K562 (cell line): ENCODE results near the gene XPNPEP3.
"Not testable (repeated sequence)": the region's sequence is repeated elsewhere in the genome, so short reads cannot be mapped to it uniquely, and the experiment has no call there.

Experiments used
- XRCC5 ChIP-seq: fragments of 200-400 bp; formaldehyde crosslinking; IDR thresholded peaks from 2 replicates; pipeline ENCODE4 v1.6.1; 2017; ENCODE audit warnings: low read depth, mild to moderate bottlenecking, low read length
- ZNF778 ChIP-seq: fragments of 450-650 bp; formaldehyde crosslinking; IDR thresholded peaks from 2 replicates; pipeline ENCODE4 v1.4.0; 2020; ENCODE audit warnings: mild to moderate bottlenecking, moderate library complexity

- TF ChIP-seq ZNF778 (CRISPR knock-in tag); XRCC5: not testable (repeated sequence)
These were observed 56.0 kb downstream of the XPNPEP3 start for GRCh38 chr22:40912987-40913386.
